ENCODE results near the gene PPM1D. TPM values are rescaled to one million over a fixed set of nuclear protein-coding genes. Genes with fewer than 3 reads are reported as not detected.
A peak's percentile ranks its signal among the peaks of the same experiment; 100 is the strongest.

PPM1D gene
- total and polyA plus RNA-seq, 8 donors = 1.9 to 11.6 (median 7.0) TPM

DNA sequence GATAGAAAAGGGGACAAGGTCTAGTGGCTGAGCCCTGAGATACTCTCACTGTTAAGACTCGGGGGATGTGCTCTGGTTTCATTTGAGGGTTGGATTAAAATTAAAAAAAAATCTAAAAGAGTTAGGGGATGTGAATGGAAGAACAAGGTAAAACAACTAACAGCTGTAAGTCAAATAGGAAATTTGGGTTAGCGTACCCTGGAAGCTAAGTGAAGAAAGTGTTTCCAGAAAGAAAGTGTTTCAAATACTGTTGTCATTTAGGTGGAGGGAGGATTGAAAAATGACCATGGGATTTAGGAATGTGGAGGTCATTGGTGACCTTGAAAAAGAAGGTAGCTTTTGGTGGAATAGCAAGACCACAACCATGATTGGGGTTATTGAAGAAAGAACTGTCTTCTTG, 37.7 kb downstream of the PPM1D start:
- Histone ChIP-seq H3K27me3 (no peaks in the 10 kb centered on the region), H3K4me1 (no peaks in the 10 kb centered on the region), H3K36me3 (peaks cover 0 to 6% (median 0%) of the 10 kb centered on the region in 3 donors), H3K4me3 (no peak overlapping the region), H3K9me3 (no peaks in the 10 kb centered on the region), H3K27ac (no peak overlapping the region)
- no peak for TF ChIP-seq CTCF (IDR thresholded peaks at IDR 0.05)
- no peak for FAIRE-seq
- intact Hi-C loops (cut with DNase I) = loop anchor here in 1 of 3 donors (10.0 kb wide), 1 partner anchor 63 kb away; no protein-coding TSS in a partner anchor
- no peak for ATAC-seq
- no peak for DNase-seq
- WGBS, 2 donors = 89% methylated on average over 2 of the region's 2 CpGs

GRCh38 chr17:60639019-60639330, 39.0 kb downstream of the PPM1D start:
- peaks cover 0 to 6% (median 0%) of the 10 kb centered on the region in 3 donors for H3K36me3 ChIP-seq
- H3K27me3 ChIP-seq = no peaks in the 10 kb centered on the region
- no peak for ATAC-seq
- no peaks in the 10 kb centered on the region for H3K9me3 ChIP-seq
- no peaks in the 10 kb centered on the region for H3K4me1 ChIP-seq
- DNase-seq = no peak
- intact Hi-C loops (cut with DNase I) = loop anchor here in 1 of 3 donors (10.0 kb wide), 1 partner anchor 64 kb away; no protein-coding TSS in a partner anchor
- no peak for FAIRE-seq
- 66 to 69% methylated on average over 4 of the region's 4 CpGs for WGBS, 2 donors
- no peak overlapping the region for H3K27ac ChIP-seq
- no peak for TF ChIP-seq CTCF (IDR thresholded peaks at IDR 0.05)
- H3K4me3 ChIP-seq = no peak overlapping the region

DNA sequence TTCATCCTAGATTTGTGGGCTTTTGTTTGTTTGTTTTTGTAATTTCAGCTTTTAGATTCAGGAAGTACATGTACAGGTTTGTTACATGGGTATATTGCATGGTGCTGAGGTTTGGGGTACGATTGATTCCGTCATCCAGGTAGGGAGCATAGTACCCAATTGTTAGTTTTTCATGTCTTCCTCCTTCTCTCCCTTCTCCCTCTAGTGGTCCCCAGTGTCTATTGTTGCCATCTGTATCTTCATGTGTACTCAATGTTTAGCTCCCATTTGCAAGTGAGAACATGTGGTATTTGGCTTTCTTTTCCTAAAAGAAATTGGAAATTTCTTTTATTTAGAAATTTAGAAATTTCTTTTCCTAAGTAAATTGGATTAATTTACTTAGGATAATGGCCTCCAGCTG, 40.5 kb downstream of the PPM1D start:
- no peak for TF ChIP-seq CTCF (IDR thresholded peaks at IDR 0.05)
- WGBS, 2 donors = 83 to 92% methylated on average over 2 of the region's 2 CpGs
- intact Hi-C loops (cut with DNase I) = no loop called here

GRCh38 chr17:60641126-60641525, 41.1 kb downstream of the PPM1D start:
- H3K4me1 ChIP-seq = no peaks in the 10 kb centered on the region
- H3K27ac ChIP-seq = no peak overlapping the region
- no peak for ATAC-seq
- H3K27me3 ChIP-seq = no peaks in the 10 kb centered on the region
- TF ChIP-seq CTCF (IDR thresholded peaks at IDR 0.05) = no peak
- peaks cover 0 to 6% (median 0%) of the 10 kb centered on the region in 3 donors for H3K36me3 ChIP-seq
- FAIRE-seq = no peak
- intact Hi-C loops (cut with DNase I) = no loop called here
- no peak for DNase-seq
- 84 to 89% methylated on average over 3 of the region's 3 CpGs for WGBS, 2 donors
- H3K9me3 ChIP-seq = no peaks in the 10 kb centered on the region
- no peak overlapping the region for H3K4me3 ChIP-seq

More for the DNA sequence above, 40.5 kb downstream of the PPM1D start:
- no peaks in the 10 kb centered on the region for H3K9me3 ChIP-seq
- FAIRE-seq (no peak), ATAC-seq (no peak), DNase-seq (no peak)
- H3K36me3 ChIP-seq = peaks cover 0 to 6% (median 0%) of the 10 kb centered on the region in 3 donors
- no peaks in the 10 kb centered on the region for H3K4me1 ChIP-seq
- H3K4me3 ChIP-seq = no peak overlapping the region
- H3K27me3 ChIP-seq = no peaks in the 10 kb centered on the region
- no peak overlapping the region for H3K27ac ChIP-seq

GRCh38 chr17:60641810-60642220, 41.8 kb downstream of the PPM1D start:
- no peak overlapping the region for H3K27ac ChIP-seq

More at GRCh38 chr17:60641810-60642220, 41.8 kb downstream of the PPM1D start:
- H3K4me1 ChIP-seq = no peaks in the 10 kb centered on the region
- FAIRE-seq (no peak), DNase-seq (peak in 3 of 6 donors; percentile 46 to 61 (median 54)), ATAC-seq (peak; percentile 65 to 84 (median 82))
- H3K27me3 ChIP-seq = no peaks in the 10 kb centered on the region
- 12 to 20% methylated on average over 1 of the region's 1 CpG for WGBS, 2 donors
- intact Hi-C loops (cut with DNase I) = no loop called here
- H3K36me3 ChIP-seq = peaks cover 0 to 6% (median 0%) of the 10 kb centered on the region in 3 donors
- TF ChIP-seq CTCF (IDR thresholded peaks at IDR 0.05) = no peak
- H3K9me3 ChIP-seq = no peaks in the 10 kb centered on the region
- no peak overlapping the region for H3K4me3 ChIP-seq

All from pancreas (tissue), 10 donors.